Measurements from ENCODE around the gene AHNAK. TPM values are rescaled to one million over a fixed set of nuclear protein-coding genes. Genes with fewer than 3 reads are reported as not detected.

AHNAK gene
- total and polyA plus RNA-seq, 2 donors (not counting 3 experiments of a cell fraction or from before 2014, with no cell fraction given): 35.2 to 436 TPM

- peak overlapping the region; percentile 56 for H3K4me2 ChIP-seq (ENCODE audit: insufficient read depth, low read length)
- H3K9me1 ChIP-seq (replicated peaks; ENCODE audit: control insufficient read depth, extremely low read depth, insufficient read depth, low read length): no peaks in the 10 kb centered on the region
- peak overlapping the region in 2 of 3 experiments; percentile 37 to 41 for H3K4me3 ChIP-seq (replicated peaks in 1 of 3; ENCODE audit: insufficient read depth in 1 of 3, low read depth in 1 of 3, low read length in 3 of 3)
- TF ChIP-seq EZH2 (IDR thresholded peaks at IDR 0.05; ENCODE audit: borderline replicate concordance, low read depth, low read length, severe bottlenecking) (no peak), POLR2A (IDR thresholded peaks at IDR 0.05; ENCODE audit: low read depth, low read length) (no peak), POLR2AphosphoS5 (IDR thresholded peaks at IDR 0.05; ENCODE audit: insufficient read depth, low read depth, low read length) (no peak), MYC (IDR thresholded peaks at IDR 0.05; ENCODE audit: low read depth, low read length) (no peak), JUN (IDR thresholded peaks at IDR 0.05; ENCODE audit: borderline replicate concordance, insufficient read depth, insufficient read length, low read depth) (no peak), GATA2 (IDR thresholded peaks at IDR 0.05; ENCODE audit: insufficient read depth, insufficient read length, low read depth, low read length) (no peak), CTCF (IDR thresholded peaks at IDR 0.05; ENCODE audit: extremely low read depth in 1 of 2, insufficient read depth in 1 of 2, low read depth in 1 of 2, low read length in 2 of 2) (no peak), FOS (IDR thresholded peaks at IDR 0.05; ENCODE audit: borderline replicate concordance, insufficient read depth, low read length) (no peak), MAX (IDR thresholded peaks at IDR 0.05; ENCODE audit: insufficient read depth, insufficient read length) (no peak)
- POLR2A ChIA-PET: no interaction called here
- DNase-seq (ENCODE audit: low read depth, low spot score) (no peak), FAIRE-seq (no peak)
- peaks cover 11% of the 10 kb centered on the region for H3K4me1 ChIP-seq (ENCODE audit: control insufficient read depth, extremely low read depth, insufficient read depth, low read length)
- no peaks in the 10 kb centered on the region for H3K27me3 ChIP-seq (ENCODE audit: control insufficient read depth in 2 of 2, insufficient read depth in 2 of 2, low read length in 2 of 2)
- intact Hi-C loops (cut with micrococcal nuclease): no loop called here
- H2AFZ ChIP-seq (ENCODE audit: low read depth, low read length): peak overlapping the region; percentile 61
- no peaks in the 10 kb centered on the region for H3K36me3 ChIP-seq (ENCODE audit: control insufficient read depth in 2 of 2, extremely low read depth in 1 of 2, insufficient read depth in 2 of 2, low read length in 2 of 2)
- H3K9ac ChIP-seq (replicated peaks; ENCODE audit: extremely low read depth, insufficient read depth, low read length): peak overlapping the region; percentile 1
- no peaks in the 10 kb centered on the region for H4K20me1 ChIP-seq (replicated peaks; ENCODE audit: control insufficient read depth, extremely low read depth, insufficient read depth, low read length)
- BruUV-seq (replicated peaks): no TSS peak
- H3K9me3 ChIP-seq (replicated peaks; ENCODE audit: control insufficient read depth, insufficient read depth, low read length): no peaks in the 10 kb centered on the region
- CTCF ChIA-PET: interaction anchor here (0.8 to 3.3 kb wide), 8 partner anchors 14 to 109 kb away, joined by 3 to 23 read pairs (median 3); no protein-coding TSS in a partner anchor
- no peak overlapping the region for H3K27ac ChIP-seq (ENCODE audit: insufficient read depth, low read depth, low read length)
- dilution Hi-C loops (cut with MboI; ENCODE audit: extremely low pct_ligation_motif_present, low sequenced_read_pairs): no loop called here
- H3K79me2 ChIP-seq (ENCODE audit: control insufficient read depth, insufficient read depth, low read length): no peaks in the 10 kb centered on the region
These were observed 103.0 kb downstream of the AHNAK start for GRCh38 chr11:62443390-62444235.
